ENCODE measurements around the gene F2R.
"Not testable (repeated sequence)": the region's sequence is repeated elsewhere in the genome, so short reads cannot be mapped to it uniquely, and the experiment has no call there.

F2R gene

DNA sequence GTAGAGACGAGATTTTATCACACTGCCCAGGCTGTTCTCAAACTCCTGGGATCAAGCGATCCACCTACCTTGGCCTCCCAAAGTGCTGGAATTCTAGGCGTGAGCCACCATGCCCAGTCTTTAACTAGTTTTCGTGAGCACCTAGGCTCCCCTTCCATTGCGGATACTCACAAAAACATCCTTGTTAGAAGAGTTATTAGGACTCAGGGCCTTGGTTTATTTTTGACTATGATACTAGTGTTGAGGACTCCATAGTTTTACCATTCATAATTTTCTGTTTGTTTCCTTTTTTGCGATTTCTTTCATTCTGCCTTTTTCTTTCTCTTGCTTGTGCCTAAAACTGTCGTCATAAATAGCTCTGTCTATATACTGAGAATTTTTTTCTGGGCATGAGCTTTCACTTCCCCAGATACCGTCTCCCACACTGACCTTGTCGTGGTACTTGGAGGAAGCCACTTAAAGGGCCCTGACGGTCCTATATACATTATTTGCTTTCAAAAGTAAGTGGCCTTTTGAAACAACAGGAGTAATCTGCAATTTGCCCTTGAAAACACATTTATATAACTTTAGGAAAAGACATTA, 5.2 kb downstream of the F2R start:
- DNase-seq: no peak

DNA sequence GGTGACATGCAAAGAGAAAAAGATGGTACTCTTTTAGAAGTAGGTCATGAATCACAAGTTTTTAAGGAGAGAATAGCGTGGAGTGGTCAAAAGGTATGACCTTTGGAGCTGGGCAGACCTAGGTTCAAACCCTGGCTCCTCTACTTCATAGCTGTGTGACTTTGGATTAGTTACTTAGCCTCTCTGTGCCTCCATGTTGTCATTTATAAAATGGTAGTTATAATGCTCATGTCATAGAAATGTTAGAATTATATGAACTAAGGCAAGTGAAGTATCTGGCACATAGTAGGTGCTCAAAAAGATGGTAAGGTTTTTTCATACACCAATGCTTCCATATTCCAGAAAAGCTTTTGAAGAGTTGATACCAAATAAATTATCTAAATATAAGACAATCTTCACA, 7.3 kb downstream of the F2R start:
- DNase-seq: no peak

DNA sequence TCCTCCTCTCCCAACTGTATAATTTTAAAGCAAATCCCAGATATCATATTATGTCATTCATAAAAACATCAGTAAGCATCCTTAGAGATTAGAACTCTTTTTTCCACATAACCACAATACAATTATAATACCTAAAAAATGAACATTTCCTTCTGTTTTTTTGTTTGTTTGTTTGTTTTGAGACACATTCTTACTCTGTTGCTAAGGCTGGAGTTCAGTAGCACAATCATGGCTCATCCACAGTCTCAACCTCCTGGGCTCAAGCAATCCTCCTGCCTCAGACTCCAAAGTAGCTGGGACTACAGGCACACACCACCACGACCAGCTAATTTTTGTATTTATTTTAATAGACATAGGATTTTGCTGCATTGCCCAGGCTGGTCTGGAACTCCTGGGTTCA, 8.0 kb downstream of the F2R start:
- no peak for DNase-seq

DNA sequence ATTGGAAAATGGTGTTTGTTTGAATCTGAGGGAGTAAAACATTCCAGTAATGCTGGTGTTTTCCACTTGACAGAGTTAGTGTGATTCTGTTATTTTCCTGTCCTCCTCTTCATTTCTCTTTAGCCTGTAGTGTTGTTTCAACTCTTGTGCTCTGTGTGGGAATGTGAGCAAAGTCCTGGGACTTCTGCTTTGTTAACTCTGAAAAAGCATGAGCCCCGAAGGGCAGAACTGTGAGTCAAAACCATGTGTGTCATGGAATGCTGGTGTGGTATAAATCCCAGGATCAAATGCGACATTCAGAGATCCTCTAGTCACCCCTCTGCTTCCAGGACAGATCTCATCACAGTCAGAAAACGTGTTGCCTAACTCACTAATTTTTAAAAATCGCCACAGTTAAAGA, 8.9 kb downstream of the F2R start:
- no peak for DNase-seq

DNA sequence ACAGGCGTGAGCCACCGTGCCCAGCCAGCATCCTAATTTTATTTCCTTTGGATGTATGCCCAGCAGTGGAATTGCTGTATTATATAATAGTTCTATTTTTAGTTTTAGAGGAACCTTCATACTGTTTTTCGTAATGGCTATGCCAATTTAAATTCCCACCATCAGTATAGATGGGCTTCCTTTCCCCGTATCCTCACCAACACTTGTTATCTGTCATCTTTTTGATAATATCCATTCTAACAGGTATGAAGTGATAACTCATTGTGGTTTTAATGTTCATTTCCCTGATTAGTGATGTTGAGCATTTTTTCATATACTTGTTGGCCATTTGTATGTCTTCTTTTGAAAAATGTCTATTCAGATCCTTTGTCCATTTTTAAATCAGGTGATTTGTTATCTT, 13.0 kb downstream of the F2R start:
- no peak for DNase-seq

DNA sequence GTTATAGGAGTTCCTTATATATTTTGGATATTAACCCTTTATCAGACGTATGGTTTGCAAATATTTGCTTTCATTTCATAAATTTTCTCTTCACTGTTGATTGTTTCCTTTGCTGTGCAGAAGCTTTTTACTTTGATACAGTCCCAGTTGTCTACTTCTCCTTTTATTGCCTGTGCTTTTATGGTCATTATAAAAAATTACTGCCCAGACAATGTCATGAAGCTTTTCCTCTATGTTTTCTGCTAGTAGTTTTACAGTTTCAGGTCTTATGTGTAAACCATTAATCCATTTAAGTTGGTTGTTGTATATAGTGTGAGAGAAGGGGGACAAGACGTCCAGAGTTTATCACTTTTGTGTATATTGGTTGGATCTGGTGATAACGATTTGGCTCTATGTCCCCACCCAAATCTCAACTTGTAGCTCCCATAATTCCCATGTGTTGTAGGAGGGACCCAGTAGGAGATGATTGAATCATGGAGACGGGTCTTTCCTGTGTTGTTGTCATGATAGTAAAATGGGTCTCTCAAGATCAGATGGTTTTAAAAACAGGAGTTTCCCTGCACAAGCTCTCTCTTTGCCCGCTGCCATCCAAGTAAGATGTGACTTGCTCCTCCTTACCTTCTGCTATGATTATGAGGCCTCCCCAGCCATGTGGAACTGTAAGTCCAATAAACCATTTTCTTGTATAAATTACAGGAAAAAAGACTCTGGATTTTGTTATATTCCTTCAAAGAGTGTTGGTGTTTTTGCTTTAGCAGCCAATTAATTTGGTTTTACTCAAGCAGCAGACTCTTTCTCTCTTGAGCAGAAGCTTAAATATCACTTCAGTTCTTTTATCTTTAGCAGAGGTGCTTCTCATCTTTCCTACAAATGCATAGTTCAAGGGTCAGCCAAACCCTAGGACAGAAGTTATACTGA, 13.7 kb downstream of the F2R start:
- no peak for DNase-seq

DNA sequence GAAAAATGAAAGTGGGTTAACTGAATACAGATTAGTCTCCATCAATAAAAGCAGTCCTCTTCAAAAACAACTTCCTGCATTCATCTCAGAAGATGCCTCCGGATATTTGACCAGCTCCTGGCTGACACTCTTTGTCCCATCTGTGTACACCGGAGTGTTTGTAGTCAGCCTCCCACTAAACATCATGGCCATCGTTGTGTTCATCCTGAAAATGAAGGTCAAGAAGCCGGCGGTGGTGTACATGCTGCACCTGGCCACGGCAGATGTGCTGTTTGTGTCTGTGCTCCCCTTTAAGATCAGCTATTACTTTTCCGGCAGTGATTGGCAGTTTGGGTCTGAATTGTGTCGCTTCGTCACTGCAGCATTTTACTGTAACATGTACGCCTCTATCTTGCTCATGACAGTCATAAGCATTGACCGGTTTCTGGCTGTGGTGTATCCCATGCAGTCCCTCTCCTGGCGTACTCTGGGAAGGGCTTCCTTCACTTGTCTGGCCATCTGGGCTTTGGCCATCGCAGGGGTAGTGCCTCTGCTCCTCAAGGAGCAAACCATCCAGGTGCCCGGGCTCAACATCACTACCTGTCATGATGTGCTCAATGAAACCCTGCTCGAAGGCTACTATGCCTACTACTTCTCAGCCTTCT, 16.6 kb downstream of the F2R start:
- no peak for DNase-seq

DNA sequence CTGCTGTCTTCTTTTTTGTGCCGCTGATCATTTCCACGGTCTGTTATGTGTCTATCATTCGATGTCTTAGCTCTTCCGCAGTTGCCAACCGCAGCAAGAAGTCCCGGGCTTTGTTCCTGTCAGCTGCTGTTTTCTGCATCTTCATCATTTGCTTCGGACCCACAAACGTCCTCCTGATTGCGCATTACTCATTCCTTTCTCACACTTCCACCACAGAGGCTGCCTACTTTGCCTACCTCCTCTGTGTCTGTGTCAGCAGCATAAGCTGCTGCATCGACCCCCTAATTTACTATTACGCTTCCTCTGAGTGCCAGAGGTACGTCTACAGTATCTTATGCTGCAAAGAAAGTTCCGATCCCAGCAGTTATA, 17.1 kb downstream of the F2R start:
- no peak for DNase-seq

DNA sequence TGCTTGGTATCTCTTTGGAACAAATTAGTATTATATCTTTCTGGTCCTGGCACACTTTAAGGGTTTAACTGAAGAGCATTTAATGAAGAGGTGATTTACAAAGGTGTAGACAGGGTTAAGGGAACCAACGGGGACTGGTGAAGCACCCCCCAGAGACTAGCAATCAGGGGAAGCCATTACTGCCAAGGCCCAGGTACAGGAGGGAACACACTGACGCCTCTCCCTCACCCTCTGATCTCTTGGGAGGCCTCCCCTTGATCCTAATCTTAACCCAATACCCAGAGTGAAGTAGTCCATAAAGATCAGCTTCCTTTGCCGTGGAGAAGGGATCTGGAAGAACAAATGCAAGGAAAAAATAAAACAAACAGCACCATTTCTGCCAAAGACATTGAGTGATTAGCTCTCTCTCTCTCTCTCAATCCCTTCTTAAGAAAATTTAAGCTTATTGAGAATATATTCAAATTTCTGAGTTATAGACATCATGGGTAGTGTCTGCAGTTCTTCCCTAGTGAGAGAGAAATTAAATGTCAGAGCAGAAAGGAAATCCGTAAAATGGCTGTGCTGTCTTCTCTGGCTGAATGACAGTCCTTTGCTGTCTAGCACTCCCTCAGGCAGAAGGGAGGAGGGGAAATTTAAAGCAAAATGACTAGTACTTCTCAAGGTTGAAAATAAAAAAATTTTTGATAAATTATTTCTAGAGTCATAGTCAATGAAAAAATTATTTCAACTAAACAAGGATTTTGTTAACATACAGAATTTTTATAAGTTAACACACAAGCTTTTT, 20.0 kb downstream of the F2R start:
- no peak for DNase-seq

DNA sequence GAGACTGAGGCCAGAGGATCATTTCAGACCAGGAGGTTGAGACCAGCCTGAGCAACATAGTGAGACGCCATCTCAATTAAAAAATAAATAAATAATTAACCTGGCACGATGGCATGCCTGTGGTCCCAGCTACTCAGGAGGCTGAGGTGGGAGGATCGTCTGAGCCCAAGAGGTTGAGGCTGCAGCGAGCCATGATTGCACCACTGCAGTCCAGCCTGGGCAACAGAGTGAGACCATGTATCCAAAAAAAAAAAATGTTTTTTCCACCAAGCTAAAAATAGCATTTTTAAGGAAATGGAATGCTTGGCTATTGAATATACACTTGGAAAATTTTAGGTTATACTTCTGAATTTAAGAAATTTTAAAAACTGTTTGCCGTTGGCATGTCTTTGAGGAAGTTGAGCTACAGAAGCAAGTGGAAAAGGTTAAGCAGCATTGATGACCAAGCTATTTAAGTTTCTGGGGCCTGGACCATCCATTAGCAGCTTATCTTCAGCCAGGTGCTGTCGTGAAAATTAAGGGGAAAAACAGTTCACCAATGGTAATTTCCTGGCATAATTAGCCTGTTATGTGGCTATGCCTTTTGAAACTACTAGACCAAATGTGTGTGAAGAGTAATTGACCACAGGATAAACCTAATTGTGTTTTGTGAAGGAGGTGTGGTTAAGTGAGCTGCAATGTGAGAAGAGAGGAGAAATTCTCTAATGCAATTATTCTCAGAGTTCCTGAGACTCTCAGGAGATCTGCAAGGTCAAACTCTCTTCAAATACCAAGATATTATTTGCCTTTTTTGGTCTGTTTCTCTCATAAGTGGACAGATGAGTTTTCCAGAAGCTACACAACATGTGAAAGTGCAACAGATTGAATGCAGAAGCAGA, 21.0 kb downstream of the F2R start:
- no peak for DNase-seq

DNA sequence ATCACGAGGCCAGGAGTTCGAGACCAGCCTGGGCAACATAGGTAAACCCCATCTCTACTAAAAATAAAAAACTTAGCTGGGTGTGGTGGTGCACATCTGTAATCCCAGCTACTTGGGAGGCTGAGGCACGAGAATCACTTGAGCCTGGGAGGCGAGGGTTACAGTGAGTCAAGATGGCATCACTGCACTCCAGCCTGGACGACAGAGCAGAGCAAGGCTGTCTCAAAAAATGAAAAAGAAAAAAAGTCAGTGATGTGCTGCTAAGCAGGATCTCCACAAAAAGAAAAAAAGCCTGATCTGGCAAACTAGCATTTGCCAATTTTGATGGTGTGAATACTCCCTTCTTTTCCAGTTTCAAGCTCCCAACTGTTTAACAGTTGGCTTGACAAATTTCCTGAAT, 21.9 kb downstream of the F2R start:
- DNase-seq: no peak

DNA sequence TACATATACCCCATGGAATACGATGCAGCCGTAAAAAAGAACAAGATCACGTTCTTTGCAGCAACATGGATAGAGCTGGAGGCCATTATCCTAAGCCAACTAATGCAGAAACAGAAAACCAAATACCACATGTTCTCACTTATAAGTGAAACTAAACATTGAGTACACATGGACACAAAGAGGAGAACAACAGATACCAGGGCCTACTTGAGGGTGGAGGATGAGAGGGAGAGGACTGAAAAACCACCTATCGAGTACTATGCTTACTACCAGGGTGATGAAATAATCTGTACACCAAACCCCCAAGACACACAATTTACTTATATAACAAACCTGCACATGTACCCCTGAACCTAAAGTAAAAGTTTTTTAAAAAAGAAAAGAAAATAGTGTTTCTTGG, 25.6 kb downstream of the F2R start:
- DNase-seq: not testable (repeated sequence)

DNA sequence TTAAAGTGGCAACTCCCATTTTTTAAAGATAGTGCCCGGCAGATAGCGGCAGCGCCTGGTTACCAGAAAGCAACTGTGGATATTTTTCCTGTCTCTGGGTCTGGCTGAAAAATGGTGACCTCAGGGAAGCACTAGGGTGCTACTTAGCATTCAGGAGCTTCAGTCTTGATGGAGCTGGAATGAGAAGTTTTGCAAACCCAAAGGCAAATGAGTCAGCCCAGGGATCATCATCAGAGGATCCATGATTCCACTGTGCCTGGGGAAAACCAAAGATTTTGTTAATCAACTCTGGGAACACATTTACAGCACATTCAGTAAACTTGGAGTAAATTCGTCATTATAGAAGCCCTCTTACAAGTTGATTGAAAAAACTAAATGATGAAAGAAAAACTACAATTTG, 26.7 kb downstream of the F2R start:
- DNase-seq: no peak

DNA sequence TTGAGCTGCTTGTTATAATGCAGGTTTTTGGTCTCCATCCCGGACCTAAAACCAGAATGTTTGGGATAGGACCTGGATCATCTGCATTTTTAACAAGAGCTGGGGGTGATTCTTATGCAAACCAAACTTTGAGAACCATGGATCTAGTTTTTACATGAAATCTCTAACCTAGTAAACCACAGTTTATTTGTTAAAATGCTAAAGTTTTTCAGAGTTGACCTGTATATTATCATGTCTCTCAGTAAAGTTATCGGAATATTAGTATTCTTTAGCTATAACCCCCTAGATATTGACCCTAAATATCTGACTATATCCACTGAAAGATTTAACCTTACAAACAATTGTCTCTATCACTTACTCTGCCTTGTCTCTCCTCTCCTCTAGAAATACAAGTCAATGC, 28.7 kb downstream of the F2R start:
- DNase-seq: no peak

DNA sequence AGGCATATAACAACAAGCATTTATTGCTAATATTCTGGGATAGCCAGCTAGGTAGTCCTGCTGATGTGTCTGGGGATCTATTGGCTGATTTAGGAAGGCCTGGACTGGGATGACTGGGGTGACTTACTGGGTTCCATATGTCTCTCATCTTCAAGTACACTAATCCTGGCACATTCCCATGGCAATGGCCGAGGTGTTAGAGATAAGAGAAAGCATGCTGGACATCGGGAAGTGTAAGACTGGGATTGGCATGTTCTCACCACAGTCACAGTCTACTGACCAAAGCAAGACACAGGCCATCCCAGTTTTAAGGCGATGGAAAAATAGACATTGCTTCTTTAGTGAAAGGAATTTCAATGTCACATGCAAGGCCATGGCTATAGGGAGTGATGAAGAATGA, 29.7 kb downstream of the F2R start:
- no peak for DNase-seq

DNA sequence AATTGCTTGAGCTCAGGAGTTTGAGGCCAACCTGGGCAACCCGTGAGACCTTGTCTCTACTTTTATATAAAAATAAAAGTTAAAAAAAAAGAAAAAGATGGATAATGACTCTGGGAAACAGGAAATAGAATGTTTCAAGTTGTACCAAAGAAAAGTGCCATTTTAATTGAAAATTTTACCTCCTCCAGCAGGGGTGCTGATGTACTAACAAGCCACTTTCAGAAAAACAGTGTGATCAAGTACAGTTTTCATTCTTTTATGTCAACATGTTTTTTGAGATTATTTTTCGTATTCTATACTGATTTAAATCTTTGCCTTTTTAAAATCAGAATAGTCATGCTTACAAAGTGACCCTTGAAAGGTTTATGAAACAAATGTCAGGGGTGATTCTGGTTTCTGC, 30.8 kb downstream of the F2R start:
- no peak for DNase-seq

DNA sequence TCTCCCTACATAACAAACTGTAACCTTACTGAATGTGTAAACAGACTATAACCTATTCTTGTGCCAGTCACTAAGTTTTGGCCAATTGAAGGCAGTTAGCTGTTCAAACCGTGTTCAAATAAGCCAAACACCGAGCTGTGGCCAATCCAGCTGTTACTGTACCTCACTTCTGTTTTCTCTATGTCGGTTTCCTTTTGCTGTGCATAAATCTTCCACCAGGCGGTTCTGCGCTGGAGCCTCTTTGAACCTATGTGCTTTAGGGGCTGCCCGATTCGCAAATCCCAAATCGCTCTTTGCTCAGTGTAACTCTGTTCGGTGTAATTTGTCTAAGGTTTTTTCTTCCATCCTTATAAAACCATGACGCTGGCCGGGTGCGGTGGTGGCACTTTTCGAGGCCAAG, 31.8 kb downstream of the F2R start:
- DNase-seq: no peak

DNA sequence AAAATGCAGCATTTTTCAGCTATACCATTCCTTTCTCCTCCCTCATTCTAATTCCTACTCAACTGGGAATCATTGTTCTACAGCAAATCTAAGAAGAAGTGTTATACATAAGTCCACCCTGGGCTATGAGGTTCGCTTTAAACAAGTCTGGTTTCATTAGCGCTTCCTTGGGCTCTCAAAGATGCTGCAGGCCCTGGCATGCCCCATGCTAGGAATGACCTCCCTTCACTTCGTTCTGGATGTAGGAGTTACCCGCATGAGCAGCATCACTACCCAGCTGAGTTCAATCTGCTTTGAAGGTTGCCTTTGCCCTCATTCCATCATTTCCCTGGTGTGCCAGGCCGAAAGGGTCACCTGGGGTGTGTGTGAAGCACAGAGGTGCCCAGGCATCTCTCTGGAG, 35.4 kb downstream of the F2R start:
- no peak for DNase-seq

DNA sequence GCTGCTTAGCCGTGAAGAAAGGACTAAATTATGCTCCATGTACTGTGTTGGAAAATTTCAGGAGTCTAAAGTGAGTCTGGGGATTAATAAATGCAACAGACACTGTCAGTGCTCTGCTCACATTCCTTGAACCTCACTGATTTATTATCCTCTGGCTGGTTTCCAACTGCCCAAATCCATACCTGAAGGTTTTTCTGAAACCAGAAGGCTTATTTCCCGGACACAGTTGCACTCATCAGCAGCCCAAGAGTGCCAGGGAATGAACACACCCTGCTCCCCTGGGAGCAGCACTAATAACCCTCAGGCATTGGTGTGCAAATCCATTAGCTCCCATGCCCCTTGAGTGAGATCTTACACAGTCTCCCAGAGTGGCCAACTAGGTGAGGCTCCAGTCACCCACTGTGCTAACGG, 38.7 kb downstream of the F2R start:
- no peak for DNase-seq

DNA sequence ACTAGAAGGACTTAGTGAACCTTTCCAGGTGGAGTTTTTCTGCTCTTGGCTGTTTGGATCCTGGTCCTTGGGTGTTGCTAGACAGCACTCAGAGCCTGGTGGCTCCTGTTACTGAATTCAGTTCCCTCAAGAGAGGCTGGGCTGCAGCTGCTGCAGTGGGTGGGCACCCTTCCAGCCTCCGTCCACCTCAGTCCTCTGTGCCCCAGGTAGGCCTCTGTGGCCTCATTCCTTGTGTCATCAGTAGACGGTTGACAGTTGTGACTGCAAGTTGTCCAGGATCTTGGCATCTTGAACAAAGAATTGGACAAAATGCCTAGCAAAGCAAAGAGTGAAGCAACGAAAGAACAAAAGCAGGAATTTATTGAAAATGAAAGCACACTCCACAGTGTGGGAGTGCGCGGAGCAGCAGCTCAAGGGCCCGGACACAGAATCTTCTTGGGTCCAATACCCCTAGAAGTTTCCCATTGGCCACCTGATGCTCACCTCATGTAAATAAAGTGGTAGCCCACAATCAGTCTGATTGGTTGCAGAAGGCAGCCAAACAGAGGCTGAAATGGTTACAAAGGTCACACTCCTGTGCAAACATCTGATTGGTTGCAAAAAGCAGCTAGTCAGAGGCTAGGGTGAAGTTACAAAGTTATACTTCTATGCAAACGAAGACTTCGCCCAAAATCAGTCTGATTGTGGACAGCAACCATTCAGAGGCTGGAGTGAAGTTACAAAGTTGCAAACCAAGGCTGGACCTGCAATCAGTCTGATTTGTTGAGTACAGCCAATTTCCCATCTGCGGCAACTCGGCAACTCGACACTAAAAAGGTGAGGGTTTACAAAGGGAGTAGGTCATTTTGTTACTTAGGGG, 40.1 kb downstream of the F2R start:
- no peak for DNase-seq

DNA sequence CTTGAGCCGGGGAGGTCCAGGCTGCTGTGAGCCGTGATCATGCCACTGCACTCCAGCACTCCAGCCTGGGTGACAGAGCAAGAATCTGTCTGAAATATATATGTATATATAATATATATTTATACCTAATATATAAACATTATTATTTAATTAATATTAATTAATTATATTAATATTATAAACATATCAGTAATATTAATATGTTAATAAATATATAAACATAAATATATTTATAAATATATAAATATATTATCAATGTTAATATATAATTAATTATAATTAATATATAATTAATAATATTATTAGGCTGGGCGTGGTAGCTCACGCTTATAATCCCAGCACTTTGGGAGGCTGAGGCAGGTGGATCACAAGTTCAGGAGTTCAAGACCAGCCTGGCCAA, 41.1 kb downstream of the F2R start:
- DNase-seq: no peak

Data from right hindlimb (tissue), 1 donor.